SK-N-SH (cell line): Measurements from ENCODE around the gene LANCL3. TPM values are rescaled to one million over a fixed set of nuclear protein-coding genes. Genes with fewer than 3 reads are reported as not detected.

Source experiments
- CTCF ChIA-PET: fragments of 300-600, 350-600 bp; formaldehyde crosslinking; extraction: SDS; loops from one replicate; lab custom pipeline; 2021; lab: Yijun Ruan, JAX
- POLR2A ChIA-PET: fragments of 350-600 bp; sonication (Branson Sonifier 250); formaldehyde crosslinking; extraction: SDS; loops from one replicate; lab custom pipeline; 2020; ENCODE audit warnings: antibody characterized with exemption, inconsistent platforms; lab: Yijun Ruan, JAX
- DNase-seq: peaks from one replicate; pipeline ENCODE4 v3.0.0; 2012
- H2AFZ ChIP-seq: fragments of 200-600 bp; sonication (generic); 2 replicates; pipeline ENCODE4 v1.8.1; 2016; ENCODE audit warnings: antibody characterized with exemption, mild to moderate bottlenecking, low read depth
- H3F3A ChIP-seq: fragments of 200-600 bp; sonication (generic); replicated peaks from 2 replicates; pipeline ENCODE3; 2016; ENCODE audit warnings: antibody characterized with exemption, mild to moderate bottlenecking; ENCODE audit not compliant: insufficient read depth
- H3K27ac ChIP-seq, 2 experiments: fragments of 200-500 bp in 1 of 2; fragments of 200-600 bp in 1 of 2; sonication (Bioruptor generic) in 1 of 2; sonication (generic), shearing (Covaris generic) in 1 of 2; 2 replicates each; pipeline versions ENCODE4 v1.5.1 to v1.6.1; 2014 to 2016; ENCODE audit warnings: low read depth in 2 of 2, inconsistent platforms in 1 of 2, low read length in 1 of 2, mild to moderate bottlenecking in 1 of 2, mixed read lengths in 1 of 2
- H3K27me3 ChIP-seq: fragments of 200-600 bp; sonication (generic), shearing (Covaris generic); 2 replicates; pipeline ENCODE4 v1.6.1; 2016; ENCODE audit warnings: mixed run types; ENCODE audit not compliant: insufficient read depth
- H3K36me3 ChIP-seq, 2 experiments: fragments of 200-500 bp in 1 of 2; fragments of 200-600 bp in 1 of 2; sonication (Bioruptor generic) in 1 of 2; sonication (generic) in 1 of 2; replicated peaks in 1 of 2; 2 replicates each; pipeline versions ENCODE3 to v1.5.1; 2014 to 2016; ENCODE audit warnings: low read length in 1 of 2, mild to moderate bottlenecking in 1 of 2; ENCODE audit not compliant: insufficient read depth in 2 of 2, control insufficient read depth in 1 of 2
- H3K4me1 ChIP-seq, 2 experiments: fragments of 200-500 bp in 1 of 2; fragments of 200-600 bp in 1 of 2; sonication (Bioruptor generic) in 1 of 2; sonication (generic), shearing (Covaris generic) in 1 of 2; 2 replicates each; pipeline versions ENCODE4 v1.5.1 to v1.6.1; 2014 to 2016; ENCODE audit warnings: low read depth in 1 of 2, low read length in 1 of 2, mixed run types in 1 of 2; ENCODE audit not compliant: insufficient read depth in 2 of 2, control insufficient read depth in 1 of 2
- H3K4me2 ChIP-seq: fragments of 200-600 bp; sonication (generic), shearing (Covaris generic); 2 replicates; pipeline ENCODE4 v1.6.1; 2017; ENCODE audit warnings: mixed run types
- H3K4me3 ChIP-seq, 2 experiments: fragments of 200-500 bp in 1 of 2; fragments of 200-600 bp in 1 of 2; sonication (Bioruptor generic) in 1 of 2; sonication (generic), shearing (Covaris generic) in 1 of 2; 2 replicates each; pipeline versions ENCODE4 v1.5.1 to v1.8.1; 2014 to 2016; ENCODE audit warnings: low read depth in 2 of 2, inconsistent platforms in 1 of 2, low read length in 1 of 2, mild to moderate bottlenecking in 1 of 2, mixed read lengths in 1 of 2, moderate library complexity in 1 of 2
- H3K79me2 ChIP-seq: fragments of 200-600 bp; sonication (generic); 2 replicates; pipeline ENCODE4 v1.8.1; 2017; ENCODE audit warnings: mild to moderate bottlenecking; ENCODE audit not compliant: insufficient read depth
- H3K9ac ChIP-seq: fragments of 200-600 bp; sonication (generic); 2 replicates; pipeline ENCODE4 v1.6.1; 2017; ENCODE audit warnings: mixed run types
- H3K9me2 ChIP-seq: fragments of 200-600 bp; sonication (generic); 2 replicates; pipeline ENCODE4 v1.6.1; 2017; ENCODE audit warnings: mixed run types
- H3K9me3 ChIP-seq: fragments of 200-600 bp; sonication (generic); 2 replicates; pipeline ENCODE4 v1.6.1; 2017; ENCODE audit warnings: mixed run types, mild to moderate bottlenecking, moderate library complexity
- H4K20me1 ChIP-seq: fragments of 200-600 bp; sonication (generic); 2 replicates; pipeline ENCODE4 v1.6.1; 2017; ENCODE audit warnings: mild to moderate bottlenecking, mixed run types; ENCODE audit not compliant: insufficient read depth
- ELF1 ChIP-seq: IDR thresholded peaks from 2 replicates; pipeline ENCODE4 v1.4.0; 2012
- EP300 ChIP-seq, 2 experiments: IDR thresholded peaks; 2 replicates each; pipeline versions ENCODE4 v1.4.0 to v1.6.1; 2012; ENCODE audit warnings: borderline replicate concordance in 1 of 2, low read depth in 1 of 2, low read length in 1 of 2
- EZH2phosphoT487 ChIP-seq: fragments of 200-600 bp; sonication (generic); IDR thresholded peaks from 2 replicates; pipeline ENCODE4 v1.6.1; 2017; ENCODE audit warnings: low read depth, mixed run types, mild to moderate bottlenecking, antibody characterized with exemption, moderate library complexity, borderline replicate concordance
- FOSL2 ChIP-seq: IDR thresholded peaks from 2 replicates; pipeline ENCODE4 v1.4.0; 2012; ENCODE audit warnings: low read depth, mild to moderate bottlenecking, moderate library complexity, borderline replicate concordance
- FOXJ3 ChIP-seq: sonication (generic); formaldehyde crosslinking; IDR thresholded peaks from 2 replicates; pipeline ENCODE4 v1.5.1; 2020; ENCODE audit warnings: mild to moderate bottlenecking, missing genetic modification reagents
- GABPA ChIP-seq: IDR thresholded peaks from 2 replicates; pipeline ENCODE4 v1.4.0; 2012; ENCODE audit warnings: low read depth, mild to moderate bottlenecking
- IRF3 ChIP-seq: fragments of 150-350 bp; IDR thresholded peaks from 2 replicates; pipeline ENCODE4 v1.6.1; 2016; ENCODE audit warnings: mild to moderate bottlenecking, low read depth, low read length
- JUND ChIP-seq: IDR thresholded peaks from 2 replicates; pipeline ENCODE4 v1.4.0; 2012
- MAX ChIP-seq: IDR thresholded peaks from 2 replicates; pipeline ENCODE4 v1.4.0; 2012; ENCODE audit warnings: low read depth
- MEF2A ChIP-seq: IDR thresholded peaks from 2 replicates; pipeline ENCODE4 v1.4.0; 2012; ENCODE audit warnings: low read depth, borderline replicate concordance
- MXI1 ChIP-seq: IDR thresholded peaks from 2 replicates; pipeline ENCODE4 v1.6.1; 2012; ENCODE audit warnings: mild to moderate bottlenecking, low read depth, low read length, improper control_type of control experiment
- NRF1 ChIP-seq: IDR thresholded peaks from 2 replicates; pipeline ENCODE4 v1.6.1; 2012; ENCODE audit warnings: low read depth, mild to moderate bottlenecking, low read length
- PBX3 ChIP-seq: IDR thresholded peaks from 2 replicates; pipeline ENCODE4; 2012
- POLR2AphosphoS5 ChIP-seq: IDR thresholded peaks from 2 replicates; pipeline ENCODE4 v1.6.1; 2012; ENCODE audit warnings: low read depth, low read length
- RAD21 ChIP-seq: IDR thresholded peaks from 2 replicates; pipeline ENCODE4 v1.6.1; 2012; ENCODE audit warnings: mild to moderate bottlenecking, low read length
- RFX5 ChIP-seq: IDR thresholded peaks from 2 replicates; pipeline ENCODE4 v1.6.1; 2012; ENCODE audit warnings: mild to moderate bottlenecking, improper control_type of control experiment, low read length
- RXRA ChIP-seq: IDR thresholded peaks from 2 replicates; pipeline ENCODE4 v1.4.0; 2012; ENCODE audit warnings: low read depth, mild to moderate bottlenecking, borderline replicate concordance
- TAF1 ChIP-seq: IDR thresholded peaks from 2 replicates; pipeline ENCODE4 v1.6.1; 2012; ENCODE audit warnings: low read depth, mild to moderate bottlenecking, low read length, moderate library complexity, borderline replicate concordance
- TEAD4 ChIP-seq: IDR thresholded peaks from 2 replicates; pipeline ENCODE4 v1.4.0; 2012; ENCODE audit warnings: mild to moderate bottlenecking, borderline replicate concordance; ENCODE audit not compliant: insufficient read depth
- USF1 ChIP-seq: IDR thresholded peaks from 2 replicates; pipeline ENCODE4 v1.4.0; 2012; ENCODE audit warnings: low read depth, borderline replicate concordance
- ZBTB33 ChIP-seq: IDR thresholded peaks from 2 replicates; pipeline ENCODE4 v1.4.0; 2012; ENCODE audit warnings: low read depth, borderline replicate concordance
- WGBS: methylation state at CpG from one replicate; pipeline ENCODE4 v1.1.6; 2017; ENCODE audit warnings: low lambda C conversion rate; 5-methylcytosine and 5-hydroxymethylcytosine counted together
- polyA plus RNA-seq, 3 experiments: library from polyadenylated mRNA; depleted of rRNA; stranded (reverse); fragments of >200 nt; gene quantifications; 2 replicates each; pipeline ENCODE4 v1.2.3, GENCODE V29; 2012

LANCL3 gene
- polyA plus RNA-seq, 1 of the 3 experiments (the other 2 are of a cell fraction): under 0.01 TPM

GRCh38 chrX:37662181-37662580, 90.7 kb downstream of the LANCL3 start:
- ChIA-PET CTCF (no interaction called here), POLR2A (no interaction called here)
- TF ChIP-seq RXRA (no peak), JUND (no peak), MXI1 (no peak), ELF1 (no peak), MEF2A (no peak), RAD21 (no peak), PBX3 (no peak), ZBTB33 (no peak), NRF1 (no peak), MAX (no peak), FOXJ3 (no peak), EZH2phosphoT487 (no peak), IRF3 (no peak)
- Histone ChIP-seq H3F3A (no peaks in the 10 kb centered on the region), H3K4me3 (no peak overlapping the region), H3K79me2 (no peaks in the 10 kb centered on the region), H3K27me3 (no peaks in the 10 kb centered on the region), H3K9ac (no peak overlapping the region), H3K4me2 (no peak overlapping the region), H3K9me3 (no peaks in the 10 kb centered on the region), H3K9me2 (no peaks in the 10 kb centered on the region), H3K27ac (no peak overlapping the region), H2AFZ (no peak overlapping the region), H4K20me1 (no peaks in the 10 kb centered on the region), H3K4me1 (no peaks in the 10 kb centered on the region), H3K36me3 (no peaks in the 10 kb centered on the region)
- no peak for DNase-seq
- WGBS: 16% methylated on average over 4 of the region's 4 CpGs

- no peaks in the 10 kb centered on the region for H3K9me3 ChIP-seq
- H3K27me3 ChIP-seq: no peaks in the 10 kb centered on the region
- POLR2A ChIA-PET: no interaction called here
- H3F3A ChIP-seq: no peaks in the 10 kb centered on the region
- H3K9ac ChIP-seq: no peak overlapping the region
- no peak overlapping the region for H3K4me3 ChIP-seq
- no peak for TF ChIP-seq MEF2A
- no peak for TF ChIP-seq TEAD4
- TF ChIP-seq ELF1: no peak
- no peak for TF ChIP-seq GABPA
- no peak for TF ChIP-seq USF1
- TF ChIP-seq NRF1: no peak
- no peak for TF ChIP-seq EP300 (IDR thresholded peaks at IDR 0.05; ENCODE audit: borderline replicate concordance in 1 of 2, low read depth in 1 of 2, low read length in 1 of 2)
- no peak for TF ChIP-seq MAX
- no peak for TF ChIP-seq POLR2AphosphoS5
- TF ChIP-seq FOSL2: no peak
- no peak for TF ChIP-seq PBX3
- no peak for TF ChIP-seq RFX5
- no peak for TF ChIP-seq RAD21
- no peak for TF ChIP-seq TAF1
- no peak for TF ChIP-seq MXI1
- no peaks in the 10 kb centered on the region for H3K4me1 ChIP-seq
- H2AFZ ChIP-seq: no peak overlapping the region
- no peaks in the 10 kb centered on the region for H4K20me1 ChIP-seq
- no peak for DNase-seq
- CTCF ChIA-PET: no interaction called here
- no peaks in the 10 kb centered on the region for H3K79me2 ChIP-seq
- H3K9me2 ChIP-seq: no peaks in the 10 kb centered on the region
- no peak overlapping the region for H3K27ac ChIP-seq
- no peaks in the 10 kb centered on the region for H3K36me3 ChIP-seq
- no peak overlapping the region for H3K4me2 ChIP-seq
Measured at GRCh38 chrX:37666516-37666915, 95.1 kb downstream of the LANCL3 start.
